Immature natural killer cell (primary cell): ENCODE measurements around the gene KMT5B. TPM values are rescaled to one million over a fixed set of nuclear protein-coding genes. Genes with fewer than 3 reads are reported as not detected.

Experiments used
- DNase-seq, 3 donors: peaks; one replicate each; pipeline ENCODE4 v3.0.0; 2022; ENCODE audit warnings: mixed read lengths in 1 of 3
- H3K27ac Mint-ChIP-seq, 6 donors: one replicate each; pipeline ENCODE4 v1.8.0; 2020; ENCODE audit warnings: mixed read lengths in 6 of 6, mild to moderate bottlenecking in 5 of 6, inconsistent platforms in 4 of 6, moderate library complexity in 3 of 6
- H3K27me3 Mint-ChIP-seq, 3 donors: one replicate each; pipeline ENCODE4 v1.8.0; 2020 to 2021; ENCODE audit warnings: low read depth in 3 of 3, mild to moderate bottlenecking in 3 of 3, mixed read lengths in 3 of 3, moderate library complexity in 3 of 3, inconsistent platforms in 1 of 3
- H3K36me3 Mint-ChIP-seq, 3 donors: one replicate each; pipeline ENCODE4 v1.8.0; 2020; ENCODE audit warnings: mixed read lengths in 3 of 3, inconsistent platforms in 2 of 3, mild to moderate bottlenecking in 2 of 3
- H3K4me1 Mint-ChIP-seq, 2 donors: one replicate each; pipeline ENCODE4 v1.8.0; 2020; ENCODE audit warnings: inconsistent platforms in 2 of 2, mild to moderate bottlenecking in 2 of 2, mixed read lengths in 2 of 2, moderate library complexity in 1 of 2
- H3K4me3 Mint-ChIP-seq, 5 donors: one replicate each; pipeline ENCODE4 v1.8.0; 2020; ENCODE audit warnings: mild to moderate bottlenecking in 5 of 5, mixed read lengths in 5 of 5, inconsistent platforms in 3 of 5, moderate library complexity in 3 of 5
- H3K9me3 Mint-ChIP-seq, 6 donors: one replicate each; pipeline ENCODE4 v1.8.0; 2020; ENCODE audit warnings: mild to moderate bottlenecking in 6 of 6, mixed read lengths in 6 of 6, inconsistent platforms in 4 of 6, moderate library complexity in 3 of 6
- polyA plus RNA-seq, 3 donors: library from polyadenylated mRNA; unstranded; fragments of 300-500 nt; fragmentation: Illumina TruSeq; gene quantifications; one replicate each; pipeline ENCODE4 v1.2.3, GENCODE V29; 2021

The KMT5B gene
- polyA plus RNA-seq, 3 donors from 2014 or later, result 23.9 to 58.5 (median 30.0) TPM

DNA sequence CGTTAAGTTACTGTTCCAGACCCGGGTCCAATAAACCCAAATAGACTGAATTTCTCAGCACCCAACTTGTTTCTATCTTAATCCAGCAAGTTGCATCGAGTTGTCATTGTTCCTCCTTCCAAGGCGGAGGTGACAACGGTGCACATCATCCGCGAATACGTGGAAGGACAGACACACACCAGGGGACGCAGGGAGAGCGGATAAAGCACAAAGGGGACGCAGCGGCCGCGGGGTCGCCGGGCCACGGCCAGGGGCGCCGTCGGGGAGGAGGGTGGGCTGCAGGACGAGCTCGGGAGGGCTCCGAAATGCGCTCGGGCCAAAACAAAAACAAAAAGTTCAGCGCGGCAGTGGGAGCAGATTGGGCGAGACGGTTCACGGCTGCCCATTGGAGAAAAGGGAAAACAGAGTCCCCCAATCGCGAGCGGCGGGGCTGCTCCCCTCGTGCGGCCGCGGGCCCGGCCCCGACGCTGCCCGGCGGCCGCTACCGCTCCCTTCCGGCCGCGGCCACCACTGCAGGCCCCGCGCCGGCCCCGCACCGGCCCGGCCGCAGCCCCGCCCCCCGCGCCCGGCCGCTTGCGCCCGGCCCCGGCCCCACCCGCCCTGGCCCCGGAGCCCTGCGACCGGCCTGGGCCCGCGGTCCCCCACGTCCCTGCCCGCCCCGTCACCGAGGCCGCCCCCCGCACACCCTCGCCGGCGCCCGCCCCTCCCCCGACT, 518 bp downstream of the KMT5B start:
- H3K4me1 Mint-ChIP-seq, result peaks cover 45 to 51% of the 10 kb centered on the region in 2 donors

GRCh38 chr11:68211546-68211945, 1.6 kb downstream of the KMT5B start:
- Mint-ChIP-seq H3K27me3 (peaks cover 26 to 49% (median 32%) of the 10 kb centered on the region in 3 donors), H3K27ac (peak overlapping the region; percentile 79 to 97 (median 86)), H3K4me3 (peak overlapping the region; percentile 80 to 95 (median 94)), H3K9me3 (no peaks in the 10 kb centered on the region), H3K4me1 (peaks cover 55 to 57% of the 10 kb centered on the region in 2 donors), H3K36me3 (no peaks in the 10 kb centered on the region)
- no peak for DNase-seq

More for the DNA sequence above, 518 bp downstream of the KMT5B start:
- Mint-ChIP-seq H3K27ac (peak overlapping the region; percentile 85 to 97 (median 94)), H3K27me3 (peaks cover 26 to 51% (median 36%) of the 10 kb centered on the region in 3 donors), H3K36me3 (no peaks in the 10 kb centered on the region), H3K4me3 (peak overlapping the region; percentile 92 to 97 (median 94)), H3K9me3 (no peaks in the 10 kb centered on the region)
- peak; percentile 72 to 75 (median 74) for DNase-seq

GRCh38 chr11:68206211-68206610, 6.9 kb downstream of the KMT5B start:
- Mint-ChIP-seq H3K27me3 (peaks cover 0 to 7% (median 2%) of the 10 kb centered on the region in 3 donors), H3K4me3 (peak overlapping the region in 2 of 5 donors; percentile 12 to 29), H3K9me3 (no peaks in the 10 kb centered on the region), H3K4me1 (peaks cover 80 to 93% of the 10 kb centered on the region in 2 donors), H3K27ac (peak overlapping the region in 5 of 6 donors; percentile 16 to 70 (median 24)), H3K36me3 (no peaks in the 10 kb centered on the region)
- DNase-seq, result peak; percentile 37 to 56 (median 44)

DNA sequence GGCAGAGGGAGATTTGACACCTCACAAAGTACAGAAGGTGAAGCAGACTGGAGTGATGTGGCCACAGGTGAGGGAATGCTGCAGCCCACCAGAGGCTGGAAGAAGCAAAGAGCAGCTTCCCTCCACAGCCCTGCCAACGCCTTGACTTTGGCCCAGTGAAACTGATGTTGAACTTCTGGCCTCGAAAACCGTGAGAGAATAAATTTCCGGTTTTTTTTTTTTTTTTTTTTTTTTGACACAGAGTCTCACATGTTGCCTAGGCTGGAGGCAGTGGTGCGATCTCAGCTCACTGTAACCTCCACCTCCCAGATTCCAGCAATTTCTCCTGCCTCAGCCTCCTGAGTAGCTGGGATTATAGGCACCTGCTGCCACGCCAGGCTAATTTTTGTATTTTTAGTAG, 8.7 kb downstream of the KMT5B start:
- Mint-ChIP-seq H3K27ac (peak overlapping the region in 3 of 6 donors; percentile 4 to 68 (median 24)), H3K27me3 (peaks cover 0 to 2% (median 2%) of the 10 kb centered on the region in 3 donors), H3K4me1 (peaks cover 81 to 93% of the 10 kb centered on the region in 2 donors), H3K4me3 (peak overlapping the region in 4 of 5 donors; percentile 15 to 46 (median 40)), H3K9me3 (no peaks in the 10 kb centered on the region), H3K36me3 (peaks cover 0 to 3% (median 0%) of the 10 kb centered on the region in 3 donors)
- no peak for DNase-seq

GRCh38 chr11:68202165-68202564, 10.9 kb downstream of the KMT5B start:
- Mint-ChIP-seq H3K9me3 (no peaks in the 10 kb centered on the region), H3K27ac (peak overlapping the region in 1 of 6 donors; percentile 49)

DNA sequence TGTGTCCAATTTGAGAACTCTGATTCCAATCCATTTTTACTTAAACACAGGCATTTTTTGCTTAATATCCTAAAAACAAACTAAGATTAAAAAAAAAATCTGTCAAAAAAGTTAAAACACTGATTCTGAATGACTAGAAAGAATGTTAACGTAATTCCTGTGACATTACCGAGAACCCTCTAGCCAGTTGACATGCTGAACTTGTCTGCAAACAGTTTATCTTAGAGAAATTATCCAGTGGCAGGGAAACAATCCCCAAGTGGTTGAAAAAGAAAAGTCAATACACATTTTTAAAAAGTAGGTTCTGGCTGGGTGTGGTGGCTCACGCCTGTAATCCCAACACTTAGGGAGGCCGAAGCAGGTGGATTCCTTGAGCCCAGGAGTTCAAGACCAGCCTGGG, 11.6 kb downstream of the KMT5B start:
- no peak for DNase-seq
- H3K4me3 Mint-ChIP-seq, result no peak overlapping the region
- no peaks in the 10 kb centered on the region for H3K9me3 Mint-ChIP-seq
- H3K27ac Mint-ChIP-seq, result no peak overlapping the region
- peaks cover 81 to 94% of the 10 kb centered on the region in 2 donors for H3K4me1 Mint-ChIP-seq
- peaks cover 0 to 4% (median 3%) of the 10 kb centered on the region in 3 donors for H3K27me3 Mint-ChIP-seq
- H3K36me3 Mint-ChIP-seq, result peaks cover 0 to 4% (median 0%) of the 10 kb centered on the region in 3 donors

More at GRCh38 chr11:68202165-68202564, 10.9 kb downstream of the KMT5B start:
- H3K36me3 Mint-ChIP-seq, result peaks cover 0 to 4% (median 0%) of the 10 kb centered on the region in 3 donors
- peaks cover 0 to 5% (median 4%) of the 10 kb centered on the region in 3 donors for H3K27me3 Mint-ChIP-seq
- peaks cover 83 to 94% of the 10 kb centered on the region in 2 donors for H3K4me1 Mint-ChIP-seq
- no peak overlapping the region for H3K4me3 Mint-ChIP-seq
- no peak for DNase-seq

DNA sequence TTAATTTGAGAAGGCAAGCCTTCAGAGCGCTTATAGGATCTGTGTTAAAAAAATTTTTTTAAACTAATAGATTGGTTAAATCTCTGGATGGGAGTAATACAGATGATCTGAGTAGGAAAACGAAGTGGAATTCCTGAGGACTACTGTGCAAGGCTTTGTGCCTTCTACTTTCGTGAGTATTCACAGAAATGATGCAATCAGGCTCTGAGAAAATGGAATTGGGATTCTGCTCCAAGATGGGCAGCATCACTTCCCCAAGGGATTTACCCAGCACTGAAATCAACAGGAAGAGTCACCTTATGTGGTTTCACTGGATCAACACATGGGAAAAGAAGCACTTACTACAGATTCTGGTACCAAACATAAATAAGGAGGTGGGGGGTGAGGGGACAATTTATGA, 12.5 kb downstream of the KMT5B start:
- Mint-ChIP-seq H3K4me1 (peaks cover 80 to 94% of the 10 kb centered on the region in 2 donors), H3K36me3 (peaks cover 0 to 4% (median 0%) of the 10 kb centered on the region in 3 donors), H3K9me3 (no peaks in the 10 kb centered on the region), H3K27me3 (peaks cover 0 to 4% (median 3%) of the 10 kb centered on the region in 3 donors), H3K4me3 (peak overlapping the region in 2 of 5 donors; percentile 2 to 43), H3K27ac (no peak overlapping the region)
- DNase-seq, result no peak

DNA sequence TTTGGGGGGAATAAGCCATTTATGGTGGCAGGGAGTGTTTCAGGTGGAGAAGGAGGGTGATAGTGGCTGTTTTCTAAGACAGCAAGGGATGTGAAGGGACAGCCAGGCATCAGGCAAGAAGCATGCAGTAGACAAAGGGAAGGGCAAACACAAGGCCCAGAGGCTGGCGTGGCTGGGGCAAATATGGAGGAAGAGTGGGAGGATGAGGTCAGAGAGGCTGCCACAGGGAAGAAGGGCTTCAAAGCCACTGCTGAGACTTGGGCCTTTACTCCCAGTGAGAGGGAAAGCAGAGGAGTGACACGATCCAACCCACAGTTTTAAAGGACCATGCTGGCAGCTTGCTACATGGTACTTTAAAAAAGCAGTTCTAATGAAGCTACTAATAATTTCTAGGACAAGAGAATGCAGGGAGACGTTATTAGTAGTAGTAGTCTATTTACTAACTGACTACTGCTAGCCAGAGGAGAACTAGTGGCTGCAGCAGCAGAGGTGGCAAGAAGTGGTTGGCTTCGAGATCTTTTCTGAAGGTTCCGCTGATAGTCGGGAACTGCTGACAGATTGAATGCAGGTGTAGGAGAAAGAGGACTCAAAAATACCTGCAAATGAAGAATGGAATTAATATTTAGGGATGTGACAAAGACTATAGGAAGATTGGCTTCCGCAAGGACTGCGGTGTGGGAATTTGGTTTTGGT, 13.7 kb downstream of the KMT5B start:
- peak overlapping the region in 2 of 6 donors; percentile 19 to 58 for H3K27ac Mint-ChIP-seq
- peaks cover 0 to 4% (median 0%) of the 10 kb centered on the region in 3 donors for H3K36me3 Mint-ChIP-seq
- no peak for DNase-seq
- no peaks in the 10 kb centered on the region for H3K9me3 Mint-ChIP-seq
- no peak overlapping the region for H3K4me3 Mint-ChIP-seq
- peaks cover 0 to 4% (median 3%) of the 10 kb centered on the region in 3 donors for H3K27me3 Mint-ChIP-seq
- peaks cover 83 to 95% of the 10 kb centered on the region in 2 donors for H3K4me1 Mint-ChIP-seq

GRCh38 chr11:68196219-68196618, 16.9 kb downstream of the KMT5B start:
- Mint-ChIP-seq H3K36me3 (peaks cover 0 to 4% (median 0%) of the 10 kb centered on the region in 3 donors), H3K4me3 (peak overlapping the region in 2 of 5 donors; percentile 19 to 24), H3K27me3 (peaks cover 0 to 3% (median 2%) of the 10 kb centered on the region in 3 donors), H3K9me3 (no peaks in the 10 kb centered on the region), H3K4me1 (peaks cover 79 to 90% of the 10 kb centered on the region in 2 donors), H3K27ac (peak overlapping the region in 2 of 6 donors; percentile 53 to 69)
- DNase-seq, result no peak

DNA sequence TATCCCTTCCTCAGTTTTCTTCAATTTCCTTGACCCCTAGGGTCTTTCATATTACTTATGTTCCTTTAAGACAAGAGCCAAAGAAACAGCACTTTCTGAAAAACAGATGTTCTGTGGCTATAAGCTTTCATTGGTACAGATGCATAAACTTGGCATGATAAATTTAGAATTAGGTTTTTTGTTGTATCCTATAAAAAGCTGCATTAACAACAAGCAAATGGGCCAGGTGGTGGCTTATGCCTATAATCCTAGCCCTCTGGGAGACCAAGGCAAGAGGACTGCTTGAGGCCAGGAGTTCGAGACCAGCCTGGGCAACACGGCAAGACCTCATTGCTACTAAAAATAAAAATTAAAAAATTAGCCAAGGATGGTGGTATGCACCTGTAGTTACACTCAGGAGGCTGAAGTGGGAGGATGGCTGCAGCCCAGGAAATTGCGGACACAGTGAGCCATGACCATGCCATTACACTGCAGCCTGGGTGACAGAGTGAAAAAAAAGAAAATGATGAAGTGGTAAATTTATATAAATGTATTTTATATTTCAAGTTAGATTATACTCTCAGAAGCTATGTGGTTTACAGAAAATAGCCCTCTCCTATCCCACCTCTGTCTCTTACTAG, 18.3 kb downstream of the KMT5B start:
- Mint-ChIP-seq H3K4me3 (no peak overlapping the region), H3K27me3 (peaks cover 0 to 3% (median 2%) of the 10 kb centered on the region in 3 donors), H3K36me3 (peaks cover 0 to 4% (median 0%) of the 10 kb centered on the region in 3 donors), H3K27ac (no peak overlapping the region), H3K9me3 (no peaks in the 10 kb centered on the region), H3K4me1 (peaks cover 68 to 84% of the 10 kb centered on the region in 2 donors)
- DNase-seq, result no peak

- Mint-ChIP-seq H3K27ac (peak overlapping the region in 3 of 6 donors; percentile 40 to 67 (median 62)), H3K27me3 (no peaks in the 10 kb centered on the region), H3K36me3 (no peaks in the 10 kb centered on the region), H3K4me3 (peak overlapping the region in 2 of 5 donors; percentile 7 to 11), H3K9me3 (no peaks in the 10 kb centered on the region), H3K4me1 (peaks cover 56 to 85% of the 10 kb centered on the region in 2 donors)
- no peak for DNase-seq
Measured at GRCh38 chr11:68193018-68193417, 20.1 kb downstream of the KMT5B start.

DNA sequence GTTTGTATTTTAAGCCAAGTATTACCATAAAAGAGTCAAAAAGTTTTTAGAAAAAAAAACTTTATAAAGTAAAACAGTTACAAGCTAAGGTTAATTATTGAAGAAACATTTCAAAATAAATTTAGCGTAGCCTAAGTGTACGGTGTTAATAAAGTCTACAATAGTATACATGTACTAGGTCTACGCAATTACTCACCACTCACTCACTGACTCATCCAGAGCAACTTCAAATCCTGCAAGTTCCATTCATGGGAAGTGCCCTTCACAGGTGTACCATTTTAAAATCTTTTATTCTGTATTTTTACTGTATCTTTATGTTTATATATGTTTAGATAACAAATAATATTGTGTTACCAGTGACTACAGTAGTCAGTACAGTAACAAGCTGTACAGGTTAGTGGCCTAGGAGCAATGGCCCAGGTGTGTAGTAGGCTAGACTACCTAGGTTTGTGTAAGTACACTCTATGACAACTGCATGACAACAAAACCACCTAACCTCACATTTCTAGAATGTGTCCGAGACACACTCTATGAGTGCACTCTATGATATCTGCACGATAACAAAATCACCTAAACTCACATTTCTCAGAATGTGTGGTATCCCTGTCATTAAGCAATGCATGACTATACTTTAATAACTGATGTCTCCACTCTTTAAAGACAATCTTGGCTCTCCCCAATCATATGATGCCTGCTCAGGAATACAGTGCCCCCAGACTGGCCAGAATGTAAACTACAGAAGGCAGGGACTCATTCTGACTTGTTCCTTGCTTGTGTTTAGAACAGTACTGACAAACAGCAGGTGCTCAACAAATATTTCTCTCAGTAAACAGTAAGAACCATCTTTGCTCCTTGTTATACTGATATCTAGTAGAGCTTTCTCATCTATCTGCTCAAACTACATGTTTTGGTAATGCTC, 21.2 kb downstream of the KMT5B start:
- no peaks in the 10 kb centered on the region for H3K36me3 Mint-ChIP-seq
- peaks cover 54 to 80% of the 10 kb centered on the region in 2 donors for H3K4me1 Mint-ChIP-seq
- peak overlapping the region in 1 of 5 donors; percentile 18 for H3K4me3 Mint-ChIP-seq
- peak overlapping the region in 3 of 6 donors; percentile 18 to 31 (median 27) for H3K27ac Mint-ChIP-seq
- DNase-seq, result no peak
- H3K27me3 Mint-ChIP-seq, result no peaks in the 10 kb centered on the region
- no peaks in the 10 kb centered on the region for H3K9me3 Mint-ChIP-seq
